Hepatocyte (in vitro differentiated cells): ENCODE measurements around the gene SGSM1. TPM values are rescaled to one million over a fixed set of nuclear protein-coding genes. Genes with fewer than 3 reads are reported as not detected.

Experiments used
- DNase-seq: peaks from one replicate; pipeline ENCODE4 v3.0.0-alpha.2; 2016; ENCODE audit warnings: low spot score
- H2AFZ ChIP-seq: fragments of 200-600 bp; sonication (generic); 2 replicates; pipeline ENCODE4 v1.6.0; 2016; ENCODE audit warnings: antibody characterized with exemption, mild to moderate bottlenecking
- H3K27ac ChIP-seq: fragments of 200-600 bp; sonication (generic); 2 replicates; pipeline ENCODE4 v1.5.1; 2016; ENCODE audit warnings: mild to moderate bottlenecking
- H3K27me3 ChIP-seq: fragments of 200-600 bp; sonication (generic); 2 replicates; pipeline ENCODE4 v1.6.1; 2016
- H3K36me3 ChIP-seq: fragments of 200-600 bp; sonication (generic); replicated peaks from 2 replicates; pipeline ENCODE4 v1.5.1; 2016; ENCODE audit warnings: low read depth; ENCODE audit not compliant: insufficient read depth
- H3K4me1 ChIP-seq: fragments of 200-600 bp; sonication (generic); 2 replicates; pipeline ENCODE4 v1.5.1; 2016; ENCODE audit warnings: mild to moderate bottlenecking, moderate library complexity; ENCODE audit not compliant: insufficient read depth
- H3K4me2 ChIP-seq: fragments of 200-600 bp; sonication (generic); 2 replicates; pipeline ENCODE4 v1.6.0; 2016
- H3K4me3 ChIP-seq: fragments of 200-600 bp; sonication (generic); 2 replicates; pipeline ENCODE4 v1.5.1; 2016; ENCODE audit warnings: mild to moderate bottlenecking
- H3K79me2 ChIP-seq: fragments of 200-600 bp; sonication (generic); 2 replicates; pipeline ENCODE4 v1.6.0; 2017; ENCODE audit warnings: mild to moderate bottlenecking
- H3K9me2 ChIP-seq: fragments of 200-600 bp; sonication (generic); replicated peaks from 2 replicates; pipeline ENCODE4 v1.6.0; 2017; ENCODE audit warnings: mild to moderate bottlenecking; ENCODE audit not compliant: insufficient read depth
- H3K9me3 ChIP-seq: fragments of 200-600 bp; sonication (generic); 2 replicates; pipeline ENCODE4 v1.5.1; 2016; ENCODE audit warnings: low read depth, mild to moderate bottlenecking
- H4K20me1 ChIP-seq: fragments of 200-600 bp; sonication (generic); 2 replicates; pipeline ENCODE4 v1.6.0; 2016; ENCODE audit warnings: mild to moderate bottlenecking; ENCODE audit not compliant: insufficient read depth, poor library complexity, severe bottlenecking
- CTCF ChIP-seq: fragments of 200-600 bp; sonication (generic); IDR thresholded peaks from 2 replicates; pipeline ENCODE4 v1.5.1; 2016; ENCODE audit warnings: antibody characterized with exemption, mild to moderate bottlenecking; ENCODE audit not compliant: poor library complexity
- EZH2 ChIP-seq: fragments of 200-600 bp; sonication (generic); IDR thresholded peaks from 2 replicates; pipeline ENCODE4 v1.6.1; 2016; ENCODE audit warnings: antibody characterized with exemption, mild to moderate bottlenecking, borderline replicate concordance
- EZH2phosphoT487 ChIP-seq: fragments of 200-600 bp; sonication (generic); IDR thresholded peaks from one replicate; pipeline ENCODE4 v1.6.1; 2018; ENCODE audit warnings: antibody characterized with exemption, mild to moderate bottlenecking, low read depth, moderate library complexity; ENCODE audit not compliant: unreplicated experiment, severe bottlenecking
- WGBS: methylation state at CpG from one replicate; pipeline ENCODE4 v1.1.6; 2016; ENCODE audit warnings: low lambda C conversion rate; ENCODE audit errors: missing lambda C conversion rate; 5-methylcytosine and 5-hydroxymethylcytosine counted together
- polyA plus RNA-seq: library from polyadenylated mRNA; unstranded; fragments of >200 nt; fragmentation: Nextera tagmentation; extraction: Ambion mirVana; gene quantifications from 2 replicates; pipeline ENCODE4 v1.2.1, GENCODE V29; 2016
- total RNA-seq: library from RNA; depleted of rRNA; stranded (reverse); fragments of >200 nt; gene quantifications from 2 replicates; pipeline ENCODE4 v1.2.3, GENCODE V29; 2014

Gene SGSM1
- total and polyA plus RNA-seq, 2 experiments from 2014 or later: 1.7 to 3.5 TPM

GRCh38 chr22:24791362-24791761, 14.6 kb upstream of the SGSM1 start:
- no peaks in the 10 kb centered on the region for H3K36me3 ChIP-seq
- no peaks in the 10 kb centered on the region for H3K9me3 ChIP-seq
- H3K4me3 ChIP-seq: no peak overlapping the region
- DNase-seq: no peak
- no peaks in the 10 kb centered on the region for H3K79me2 ChIP-seq
- H4K20me1 ChIP-seq: no peaks in the 10 kb centered on the region
- WGBS: 91% methylated on average over 6 of the region's 6 CpGs
- no peak overlapping the region for H3K4me2 ChIP-seq
- no peaks in the 10 kb centered on the region for H3K27me3 ChIP-seq
- no peak for TF ChIP-seq EZH2
- H3K27ac ChIP-seq: no peak overlapping the region
- peaks cover 8% of the 10 kb centered on the region for H3K4me1 ChIP-seq
- no peaks in the 10 kb centered on the region for H3K9me2 ChIP-seq
- H2AFZ ChIP-seq: no peak overlapping the region

GRCh38 chr22:24796056-24796455, 10.0 kb upstream of the SGSM1 start:
- no peak overlapping the region for H3K4me2 ChIP-seq
- TF ChIP-seq EZH2phosphoT487 (no peak), EZH2 (no peak), CTCF (no peak)
- H4K20me1 ChIP-seq: no peaks in the 10 kb centered on the region
- no peaks in the 10 kb centered on the region for H3K9me2 ChIP-seq
- no peak for DNase-seq
- H3K27ac ChIP-seq: no peak overlapping the region
- no peak overlapping the region for H2AFZ ChIP-seq
- 87% methylated on average over 3 of the region's 3 CpGs for WGBS
- H3K27me3 ChIP-seq: no peaks in the 10 kb centered on the region
- no peak overlapping the region for H3K4me3 ChIP-seq
- H3K9me3 ChIP-seq: no peaks in the 10 kb centered on the region
- no peaks in the 10 kb centered on the region for H3K79me2 ChIP-seq
- no peaks in the 10 kb centered on the region for H3K4me1 ChIP-seq
- H3K36me3 ChIP-seq: no peaks in the 10 kb centered on the region

GRCh38 chr22:24796860-24797259, 9.2 kb upstream of the SGSM1 start:
- WGBS: 86% methylated on average over 4 of the region's 4 CpGs
- TF ChIP-seq CTCF (no peak), EZH2 (no peak), EZH2phosphoT487 (no peak)
- no peaks in the 10 kb centered on the region for H3K79me2 ChIP-seq

GRCh38 chr22:24801901-24802465, 4.0 kb upstream of the SGSM1 start:
- H3K36me3 ChIP-seq: no peaks in the 10 kb centered on the region
- H3K4me1 ChIP-seq: peaks cover 8% of the 10 kb centered on the region
- no peaks in the 10 kb centered on the region for H3K9me3 ChIP-seq
- peak overlapping the region; percentile 23 for H3K4me2 ChIP-seq
- no peak overlapping the region for H3K4me3 ChIP-seq
- no peaks in the 10 kb centered on the region for H3K9me2 ChIP-seq
- 53% methylated on average over 6 of the region's 6 CpGs for WGBS
- H4K20me1 ChIP-seq: no peaks in the 10 kb centered on the region
- no peak overlapping the region for H2AFZ ChIP-seq
- H3K27me3 ChIP-seq: no peaks in the 10 kb centered on the region
- DNase-seq: no peak
- TF ChIP-seq CTCF (no peak), EZH2 (no peak), EZH2phosphoT487 (no peak)
- peak overlapping the region; percentile 31 for H3K27ac ChIP-seq
- H3K79me2 ChIP-seq: no peaks in the 10 kb centered on the region

More at GRCh38 chr22:24796860-24797259, 9.2 kb upstream of the SGSM1 start:
- Histone ChIP-seq H3K27me3 (no peaks in the 10 kb centered on the region), H2AFZ (no peak overlapping the region), H4K20me1 (no peaks in the 10 kb centered on the region), H3K27ac (no peak overlapping the region), H3K9me2 (no peaks in the 10 kb centered on the region), H3K4me3 (no peak overlapping the region), H3K4me1 (peaks cover 3% of the 10 kb centered on the region), H3K4me2 (no peak overlapping the region), H3K9me3 (no peaks in the 10 kb centered on the region), H3K36me3 (no peaks in the 10 kb centered on the region)
- no peak for DNase-seq
